ENCODE measurements around the gene CBFA2T2.

CBFA2T2 gene

DNA sequence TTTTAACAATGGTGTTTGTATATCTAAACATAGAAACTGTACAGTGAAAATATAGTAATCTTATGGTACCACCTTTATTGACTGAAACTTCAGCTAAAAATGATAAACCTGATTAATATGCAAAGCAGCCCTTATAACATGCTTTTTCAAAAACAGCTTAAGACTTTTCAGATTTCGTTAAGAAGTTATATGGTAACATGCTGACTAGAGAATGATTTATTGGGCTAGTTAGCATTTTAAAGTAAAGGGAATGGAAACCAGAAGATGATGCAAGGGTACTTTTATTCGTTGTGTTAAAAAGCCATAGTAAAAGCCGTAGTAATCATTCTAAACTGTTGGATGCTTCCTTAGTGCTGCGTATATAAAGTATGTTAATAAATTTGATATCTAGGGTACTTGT is 50.5 kb downstream of the CBFA2T2 start:
- no peak for DNase-seq (ENCODE audit: low read depth)
- TF ChIP-seq, protein P1, sequence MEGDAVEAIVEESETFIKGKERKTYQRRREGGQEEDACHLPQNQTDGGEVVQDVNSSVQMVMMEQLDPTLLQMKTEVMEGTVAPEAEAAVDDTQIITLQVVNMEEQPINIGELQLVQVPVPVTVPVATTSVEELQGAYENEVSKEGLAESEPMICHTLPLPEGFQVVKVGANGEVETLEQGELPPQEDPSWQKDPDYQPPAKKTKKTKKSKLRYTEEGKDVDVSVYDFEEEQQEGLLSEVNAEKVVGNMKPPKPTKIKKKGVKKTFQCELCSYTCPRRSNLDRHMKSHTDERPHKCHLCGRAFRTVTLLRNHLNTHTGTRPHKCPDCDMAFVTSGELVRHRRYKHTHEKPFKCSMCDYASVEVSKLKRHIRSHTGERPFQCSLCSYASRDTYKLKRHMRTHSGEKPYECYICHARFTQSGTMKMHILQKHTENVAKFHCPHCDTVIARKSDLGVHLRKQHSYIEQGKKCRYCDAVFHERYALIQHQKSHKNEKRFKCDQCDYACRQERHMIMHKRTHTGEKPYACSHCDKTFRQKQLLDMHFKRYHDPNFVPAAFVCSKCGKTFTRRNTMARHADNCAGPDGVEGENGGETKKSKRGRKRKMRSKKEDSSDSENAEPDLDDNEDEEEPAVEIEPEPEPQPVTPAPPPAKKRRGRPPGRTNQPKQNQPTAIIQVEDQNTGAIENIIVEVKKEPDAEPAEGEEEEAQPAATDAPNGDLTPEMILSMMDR (IDR thresholded peaks at IDR 0.05; ENCODE audit: control insufficient read depth, insufficient read depth, low read depth, low read length, missing control alignments) = no peak
- H3K4me3 ChIP-seq (ENCODE audit: control insufficient read depth, low read depth, low read length) = no peak overlapping the region

DNA sequence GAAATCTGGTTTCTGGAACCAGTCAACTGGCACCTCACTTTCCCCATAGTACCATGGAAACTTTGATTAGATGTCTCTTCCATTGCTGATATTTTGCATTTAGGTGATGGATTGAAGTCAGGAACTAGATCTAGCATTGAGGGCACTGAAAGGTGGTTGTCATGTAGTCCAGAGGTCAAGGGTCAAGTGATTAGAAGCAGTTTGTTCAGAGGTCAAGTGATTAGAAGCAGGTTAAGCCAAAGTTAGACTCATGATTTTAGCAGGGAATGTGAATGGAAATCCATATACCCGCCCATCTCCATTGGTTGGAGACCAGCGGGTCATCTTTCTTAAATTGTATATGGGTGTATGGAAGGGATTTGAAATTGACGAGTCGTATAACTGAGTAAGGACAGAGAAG is 51.2 kb downstream of the CBFA2T2 start:
- TF ChIP-seq, protein P1 (IDR thresholded peaks at IDR 0.05; ENCODE audit: control insufficient read depth, insufficient read depth, low read depth, low read length, missing control alignments) = no peak
- no peak overlapping the region for H3K4me3 ChIP-seq (ENCODE audit: control insufficient read depth, low read depth, low read length)
- DNase-seq (ENCODE audit: low read depth) = no peak

DNA sequence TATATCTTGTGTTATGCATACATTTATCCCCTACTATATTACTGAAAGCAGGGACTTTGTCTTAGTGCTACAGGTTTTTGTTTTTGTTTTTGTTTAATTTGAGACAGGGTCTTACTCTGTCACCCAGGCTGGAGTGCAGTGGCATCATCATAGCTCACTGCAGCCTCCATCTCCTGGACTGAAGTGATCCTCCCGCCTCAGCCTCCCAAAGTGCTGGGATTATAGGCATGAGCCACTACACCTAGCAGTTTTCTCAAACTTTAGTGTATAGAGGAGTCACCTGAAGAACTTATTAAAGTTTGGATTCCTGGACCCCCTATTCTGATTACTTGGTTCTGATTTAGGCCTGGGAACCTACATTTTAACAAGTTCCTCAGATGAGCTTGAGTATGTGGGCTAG is 51.9 kb downstream of the CBFA2T2 start:
- no peak for DNase-seq (ENCODE audit: low read depth)
- no peak overlapping the region for H3K4me3 ChIP-seq (ENCODE audit: control insufficient read depth, low read depth, low read length)
- TF ChIP-seq, protein P1 (IDR thresholded peaks at IDR 0.05; ENCODE audit: control insufficient read depth, insufficient read depth, low read depth, low read length, missing control alignments) = no peak

DNA sequence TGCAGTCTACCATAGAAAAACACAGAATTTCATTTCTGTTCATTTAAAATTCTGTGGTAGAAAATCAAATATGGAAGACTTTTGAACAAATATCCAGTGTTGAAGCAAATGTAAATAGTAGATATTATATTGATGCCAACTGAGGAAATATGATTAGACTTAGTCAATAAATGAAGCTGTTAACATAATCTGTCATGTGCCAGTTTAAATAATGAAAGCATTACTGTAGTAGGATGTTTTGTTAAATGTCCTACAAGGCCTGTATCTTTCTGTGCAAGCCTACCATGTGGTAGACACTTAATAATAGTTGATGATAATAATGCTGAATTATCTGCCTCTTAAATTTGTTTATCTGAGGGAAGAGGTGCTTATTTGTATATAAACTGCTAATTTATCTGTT is 55.9 kb downstream of the CBFA2T2 start:
- TF ChIP-seq, protein P1 (IDR thresholded peaks at IDR 0.05; ENCODE audit: control insufficient read depth, insufficient read depth, low read depth, low read length, missing control alignments) = no peak
- no peak overlapping the region for H3K4me3 ChIP-seq (ENCODE audit: control insufficient read depth, low read depth, low read length)
- DNase-seq (ENCODE audit: low read depth) = no peak

DNA sequence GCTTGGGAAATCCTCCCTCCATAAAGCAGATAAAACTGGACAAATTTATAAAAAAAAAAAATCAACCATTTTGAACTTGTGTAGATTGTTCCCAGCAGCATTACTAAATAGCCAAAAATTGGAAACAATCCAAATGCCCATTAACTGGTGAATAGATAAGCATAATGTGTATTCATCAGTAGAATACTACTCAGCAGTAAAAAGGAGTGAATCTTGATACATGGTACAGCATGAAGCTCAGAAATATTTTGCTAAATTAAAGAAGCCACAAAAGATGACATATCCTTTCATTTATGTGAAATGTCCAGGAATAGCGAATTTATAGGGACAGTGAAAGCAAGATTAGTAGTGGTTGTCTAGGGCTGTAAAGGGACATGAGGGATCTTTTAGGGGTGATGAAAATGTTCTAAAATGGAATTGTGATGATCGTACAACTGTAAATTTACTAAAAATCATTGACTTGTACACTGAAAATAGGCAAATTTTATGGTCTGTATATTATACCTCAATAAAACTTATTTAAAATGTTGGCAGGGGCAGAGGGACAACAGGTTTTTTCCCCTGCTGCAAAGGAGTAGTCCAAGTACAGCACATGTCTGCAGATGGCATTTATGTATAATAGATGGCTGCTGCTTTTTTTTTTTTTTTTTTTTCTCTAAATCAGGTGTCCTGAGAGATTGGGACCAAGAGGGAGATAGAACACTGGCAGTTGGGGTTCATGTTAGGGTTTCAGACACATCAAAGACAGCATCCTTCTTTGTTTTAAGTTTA is 59.5 kb downstream of the CBFA2T2 start:
- TF ChIP-seq, protein P1 (IDR thresholded peaks at IDR 0.05; ENCODE audit: control insufficient read depth, insufficient read depth, low read depth, low read length, missing control alignments) = no peak
- DNase-seq (ENCODE audit: low read depth) = no peak
- no peak overlapping the region for H3K4me3 ChIP-seq (ENCODE audit: control insufficient read depth, low read depth, low read length)

DNA sequence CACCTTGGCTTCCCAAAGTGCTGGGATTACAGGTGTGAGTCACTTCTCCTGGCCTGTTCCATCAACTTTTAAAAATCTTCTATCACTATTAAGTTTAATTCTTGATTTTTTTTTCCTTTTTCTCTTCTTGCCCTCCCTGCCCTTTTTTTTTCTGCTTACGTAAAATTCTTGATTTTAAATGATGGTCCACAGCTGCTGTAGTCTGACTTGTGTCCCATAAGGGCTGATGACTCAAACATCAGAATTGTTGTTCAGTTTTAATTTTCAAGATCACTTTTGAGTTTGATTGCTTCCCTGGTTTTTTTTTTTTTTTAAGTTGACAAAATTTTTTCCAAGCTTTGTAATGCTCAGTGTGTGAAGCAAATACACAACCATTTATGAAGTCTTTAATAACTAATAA is 61.9 kb downstream of the CBFA2T2 start:
- DNase-seq (ENCODE audit: low read depth) = no peak
- TF ChIP-seq, protein P1 (IDR thresholded peaks at IDR 0.05; ENCODE audit: control insufficient read depth, insufficient read depth, low read depth, low read length, missing control alignments) = no peak
- no peak overlapping the region for H3K4me3 ChIP-seq (ENCODE audit: control insufficient read depth, low read depth, low read length)
